GM19023 (cell line): Measurements from ENCODE around the gene PLCB2.

Experiments
- ATAC-seq: cut with Tn5 transposase; IDR thresholded peaks from one replicate; pipeline ENCODE4 v1.9.1; 2021; ENCODE audit warnings: mild to moderate bottlenecking, moderate library complexity; ENCODE audit not compliant: unreplicated experiment

The PLCB2 gene

GRCh38 chr15:40274350-40275274 lies 33.1 kb downstream of the PLCB2 start:
- no peak for ATAC-seq

- ATAC-seq: no peak
Observed at GRCh38 chr15:40273428-40273827, 34.3 kb downstream of the PLCB2 start.

DNA sequence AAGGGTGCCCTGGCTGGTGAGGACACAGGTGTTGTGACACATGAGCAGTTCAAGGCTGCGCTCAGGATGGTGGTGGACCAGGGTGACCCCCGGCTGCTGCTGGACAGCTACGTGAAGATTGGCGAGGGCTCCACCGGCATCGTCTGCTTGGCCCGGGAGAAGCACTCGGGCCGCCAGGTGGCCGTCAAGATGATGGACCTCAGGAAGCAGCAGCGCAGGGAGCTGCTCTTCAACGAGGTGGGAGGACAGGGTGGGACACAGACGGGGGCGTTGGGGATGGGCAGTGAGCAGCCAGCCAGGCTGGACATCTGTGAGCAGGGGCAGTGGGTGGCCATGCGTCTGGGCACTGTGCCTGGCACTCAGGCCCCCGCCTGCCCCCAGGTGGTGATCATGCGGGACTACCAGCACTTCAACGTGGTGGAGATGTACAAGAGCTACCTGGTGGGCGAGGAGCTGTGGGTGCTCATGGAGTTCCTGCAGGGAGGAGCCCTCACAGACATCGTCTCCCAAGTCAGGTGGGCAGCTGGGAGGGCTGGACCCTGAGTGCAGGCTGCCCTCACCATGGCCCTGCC lies 35.2 kb downstream of the PLCB2 start:
- ATAC-seq: no peak

GRCh38 chr15:40271685-40272484 lies 35.9 kb downstream of the PLCB2 start:
- no peak for ATAC-seq

GRCh38 chr15:40270246-40270995 lies 37.3 kb downstream of the PLCB2 start:
- no peak for ATAC-seq

- ATAC-seq: no peak
Observed at GRCh38 chr15:40269604-40270003, 38.1 kb downstream of the PLCB2 start.

GRCh38 chr15:40267670-40268069 lies 40.1 kb downstream of the PLCB2 start:
- ATAC-seq: no peak

- no peak for ATAC-seq
Observed at GRCh38 chr15:40266828-40267304, 40.9 kb downstream of the PLCB2 start.

DNA sequence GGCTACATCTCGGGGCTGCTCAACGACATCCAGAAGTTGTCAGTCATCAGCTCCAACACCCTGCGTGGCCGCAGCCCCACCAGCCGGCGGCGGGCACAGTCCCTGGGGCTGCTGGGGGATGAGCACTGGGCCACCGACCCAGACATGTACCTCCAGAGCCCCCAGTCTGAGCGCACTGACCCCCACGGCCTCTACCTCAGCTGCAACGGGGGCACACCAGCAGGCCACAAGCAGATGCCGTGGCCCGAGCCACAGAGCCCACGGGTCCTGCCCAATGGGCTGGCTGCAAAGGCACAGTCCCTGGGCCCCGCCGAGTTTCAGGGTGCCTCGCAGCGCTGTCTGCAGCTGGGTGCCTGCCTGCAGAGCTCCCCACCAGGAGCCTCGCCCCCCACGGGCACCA lies 41.9 kb downstream of the PLCB2 start:
- ATAC-seq: no peak

DNA sequence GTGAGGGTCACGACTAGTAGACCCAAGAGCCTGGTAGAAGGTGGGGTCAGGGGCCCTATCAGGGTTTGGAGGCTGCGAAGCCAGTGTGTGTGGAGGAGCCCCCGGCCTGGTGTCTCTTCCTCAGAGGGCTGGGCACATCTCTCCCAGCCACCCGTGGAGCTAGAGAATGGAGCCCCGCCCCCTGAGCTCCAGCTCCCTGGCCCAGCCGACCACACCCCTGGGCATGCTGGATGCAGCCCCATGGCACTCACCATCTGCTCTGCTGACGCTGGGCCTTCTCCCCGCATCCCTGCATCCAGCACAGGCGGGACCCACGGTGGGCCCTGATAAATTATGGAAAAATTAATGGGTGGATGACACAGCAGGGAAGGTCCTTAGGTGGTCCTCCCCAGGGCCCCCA lies 42.4 kb downstream of the PLCB2 start:
- no peak for ATAC-seq

DNA sequence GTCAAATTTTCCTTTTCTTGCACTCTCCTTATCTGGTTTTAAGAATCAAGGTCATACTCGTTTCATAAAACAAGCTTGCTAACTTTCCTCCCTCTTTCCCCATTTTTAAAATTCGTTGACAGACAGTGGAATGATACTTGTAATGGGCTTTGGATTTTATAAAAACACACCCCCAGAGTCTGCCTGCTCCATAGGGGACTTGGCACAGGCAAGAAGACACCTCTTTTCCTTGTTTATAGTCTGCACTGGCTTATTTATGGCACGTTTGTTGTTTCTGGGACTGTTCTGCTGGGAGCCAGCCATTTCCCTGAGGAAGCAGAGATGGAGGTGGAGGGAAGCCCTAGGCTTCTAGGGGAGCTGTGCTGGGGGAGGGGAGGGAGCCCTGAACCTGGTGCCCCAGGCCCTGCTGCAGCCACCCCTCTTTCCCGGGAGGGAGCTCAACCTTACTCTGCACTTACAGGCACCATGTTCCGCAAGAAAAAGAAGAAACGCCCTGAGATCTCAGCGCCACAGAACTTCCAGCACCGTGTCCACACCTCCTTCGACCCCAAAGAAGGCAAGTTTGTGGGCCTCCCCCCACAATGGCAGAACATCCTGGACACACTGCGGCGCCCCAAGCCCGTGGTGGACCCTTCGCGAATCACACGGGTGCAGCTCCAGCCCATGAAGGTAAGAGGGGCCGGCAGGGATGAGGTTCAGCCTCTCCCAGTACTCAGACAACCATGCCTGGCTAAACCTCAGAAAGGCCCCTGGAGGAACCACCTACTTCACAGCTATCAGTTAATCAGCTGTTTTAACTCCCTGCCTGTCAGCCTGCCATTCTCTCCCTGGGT lies 43.2 kb downstream of the PLCB2 start:
- no peak for ATAC-seq

DNA sequence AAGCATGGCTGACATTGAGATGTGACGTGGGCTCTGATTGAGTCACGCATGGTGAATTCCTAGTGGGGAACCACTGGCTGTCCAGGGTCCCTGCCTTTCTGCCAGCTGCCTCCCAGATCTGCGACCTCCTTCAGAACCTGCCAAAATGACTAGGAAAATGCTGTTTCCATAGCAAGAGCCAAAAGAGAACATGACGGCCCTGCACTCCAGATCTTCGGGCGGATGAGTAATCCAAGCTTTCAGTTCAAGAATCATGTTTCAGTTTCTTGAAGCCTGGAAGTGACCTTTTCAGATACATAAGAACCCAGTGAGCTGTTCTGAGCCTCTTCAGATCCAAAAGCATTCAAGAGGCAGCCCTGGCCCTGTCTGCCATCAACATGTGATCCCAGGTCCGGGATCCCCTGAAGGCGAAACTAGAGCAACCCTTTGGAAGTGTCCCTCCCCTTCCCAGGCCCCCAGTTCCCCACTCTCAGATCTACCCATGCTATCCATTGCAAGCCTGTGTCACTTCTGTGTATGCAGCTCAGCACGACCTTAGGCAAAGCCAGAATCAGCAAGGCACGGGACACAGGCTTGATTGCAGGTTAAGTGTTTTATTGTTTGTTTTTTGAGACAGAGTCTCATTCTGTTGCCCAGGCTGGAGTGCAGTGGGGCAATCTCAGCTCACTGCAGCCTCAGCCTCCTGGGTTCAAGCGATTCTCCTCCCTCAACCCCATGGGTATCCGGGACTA lies 44.5 kb downstream of the PLCB2 start:
- no peak for ATAC-seq

DNA sequence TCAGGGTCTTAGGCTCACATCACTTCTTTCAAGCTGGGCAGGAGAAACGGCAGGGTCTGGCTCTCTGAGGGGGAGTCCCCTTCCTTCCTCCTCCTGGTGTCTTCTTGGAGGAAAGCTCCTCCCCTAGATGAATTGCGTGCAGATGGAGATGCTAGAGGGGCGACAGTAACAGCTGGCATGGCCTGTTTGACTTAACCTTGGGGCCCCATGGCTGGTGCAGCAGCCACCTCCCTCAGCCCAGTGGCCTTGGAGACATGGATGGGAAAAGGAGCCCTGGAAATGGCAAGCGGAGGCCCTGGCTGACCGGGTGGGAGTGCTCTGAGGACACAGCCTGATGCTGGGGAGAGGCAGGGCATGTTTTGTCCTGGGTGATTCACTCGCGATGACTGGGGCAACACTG lies 48.7 kb downstream of the PLCB2 start:
- ATAC-seq: no peak

- no peak for ATAC-seq
Observed at GRCh38 chr15:40258544-40258943, 49.2 kb downstream of the PLCB2 start.

DNA sequence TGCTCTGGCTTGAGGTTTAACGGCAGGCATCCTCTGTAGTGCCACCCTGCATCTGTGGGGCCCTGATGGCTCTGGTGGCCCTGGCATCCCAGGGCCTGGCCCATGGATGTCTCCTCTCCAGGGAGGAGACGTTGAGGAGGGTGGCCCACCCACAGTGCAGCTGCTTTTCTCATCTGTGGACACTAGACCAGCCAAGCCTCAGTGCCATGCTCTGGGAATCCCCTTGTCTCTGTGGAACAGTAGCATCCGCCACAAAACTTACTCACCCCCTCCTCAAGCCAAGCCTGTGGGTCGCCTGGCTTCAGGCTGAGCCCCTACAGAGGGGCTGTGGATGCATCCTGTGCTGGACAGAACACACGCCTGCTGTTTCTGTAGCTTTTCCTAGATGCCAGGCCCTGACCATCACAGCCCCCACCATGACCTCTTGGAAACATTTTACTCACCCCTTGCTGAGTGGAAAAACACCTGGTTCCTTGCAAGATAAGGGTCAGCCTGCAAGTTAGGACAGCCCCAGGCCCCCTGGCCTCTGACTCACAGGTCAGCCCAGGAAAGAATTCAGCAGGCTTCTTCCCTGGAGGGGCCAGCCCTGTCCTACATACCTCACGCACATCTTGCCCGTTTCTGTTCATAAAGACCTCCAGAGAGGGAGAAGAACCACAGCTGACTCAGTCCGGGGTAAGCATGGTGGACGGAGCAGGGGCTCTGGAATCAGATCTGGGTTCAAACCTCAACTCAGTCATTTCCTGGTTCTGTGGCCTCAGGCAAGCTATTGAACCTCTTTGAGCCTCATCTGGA lies 49.9 kb downstream of the PLCB2 start:
- ATAC-seq: no peak

DNA sequence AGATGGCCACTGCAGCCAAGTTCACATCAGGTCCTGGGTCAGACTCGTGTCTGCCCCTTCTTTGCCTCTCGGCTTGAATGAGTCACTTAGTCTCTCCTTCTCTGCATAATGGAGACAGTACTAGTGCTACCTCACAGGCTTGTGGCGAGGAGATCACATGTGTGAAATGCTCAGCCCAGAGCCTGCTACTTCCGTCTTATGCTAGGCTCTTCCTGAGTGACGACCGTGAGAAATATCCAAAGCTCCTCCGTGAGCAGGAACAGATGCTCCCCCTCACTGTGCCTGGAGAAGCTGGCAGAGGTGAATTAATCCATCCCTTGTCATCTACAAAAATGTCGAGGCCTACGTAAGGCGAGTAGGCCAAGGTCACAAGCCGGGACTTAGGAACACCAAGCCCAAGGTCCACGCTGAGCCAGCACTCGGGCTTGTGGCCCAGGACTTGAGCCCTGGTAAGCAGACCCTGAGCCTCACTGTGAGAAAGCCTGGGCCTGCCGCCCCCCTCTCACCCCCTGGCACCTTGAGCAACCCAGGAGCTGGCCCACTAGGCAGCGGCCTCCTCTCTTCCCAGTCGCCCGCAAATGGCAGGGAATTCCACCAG lies 51.0 kb downstream of the PLCB2 start:
- ATAC-seq: no peak

DNA sequence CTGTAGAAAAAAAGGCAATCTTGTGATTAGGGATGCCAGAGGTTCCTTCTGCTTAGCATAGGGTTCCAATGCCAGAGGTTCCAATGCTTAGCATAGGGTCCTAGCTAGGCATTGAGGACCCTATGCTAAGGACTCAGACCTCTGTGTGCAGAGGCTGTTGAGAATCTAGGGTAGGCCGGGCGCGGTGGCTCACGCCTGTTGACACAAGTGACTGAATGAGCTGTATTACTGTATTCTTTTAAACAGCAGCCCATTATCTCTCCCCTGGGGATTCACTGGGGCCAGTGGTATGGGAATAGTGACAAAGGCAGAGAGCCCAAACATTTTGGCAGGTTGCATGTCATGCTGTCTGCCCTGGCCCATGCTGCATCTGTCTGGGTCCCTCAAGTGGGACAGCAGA lies 52.7 kb downstream of the PLCB2 start:
- ATAC-seq: no peak

DNA sequence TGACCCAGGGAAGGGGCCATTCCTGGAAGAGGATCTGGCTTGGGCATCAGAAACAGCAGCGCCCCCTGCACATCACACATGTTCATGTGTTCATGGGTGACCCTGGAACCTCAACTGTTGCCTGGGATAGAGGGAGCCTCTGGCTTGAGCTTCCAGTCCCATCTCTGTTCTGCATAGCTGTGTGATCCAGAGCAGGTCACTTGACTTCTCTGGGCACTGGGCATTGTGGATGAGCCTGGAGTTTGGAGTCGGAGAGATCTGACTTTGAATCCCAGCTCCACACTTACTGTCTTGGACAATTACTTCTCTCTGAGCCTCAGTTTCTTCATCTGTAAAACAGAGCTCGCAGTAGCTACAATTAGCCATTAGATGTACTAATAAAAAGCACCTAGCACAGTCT lies 53.3 kb downstream of the PLCB2 start:
- ATAC-seq: no peak
